Neural progenitor cell (in vitro differentiated cells): Measurements from ENCODE around the gene GSAP. TPM values are rescaled to one million over a fixed set of nuclear protein-coding genes. Genes with fewer than 3 reads are reported as not detected.
"Not testable (repeated sequence)": the region's sequence is repeated elsewhere in the genome, so short reads cannot be mapped to it uniquely, and the experiment has no call there.

Source experiments
- DNase-seq: peaks from one replicate; pipeline ENCODE4 v3.0.0-alpha.2; 2016; ENCODE audit warnings: low spot score
- H2AFZ ChIP-seq: fragments of 200-600 bp; sonication (generic); replicated peaks from 2 replicates; pipeline ENCODE4 v1.6.1; 2016; ENCODE audit warnings: antibody characterized with exemption
- H3F3A ChIP-seq: fragments of 200-600 bp; sonication (generic); 2 replicates; pipeline ENCODE4 v1.6.1; 2016; ENCODE audit warnings: antibody characterized with exemption, low read depth
- H3K27ac ChIP-seq: fragments of 200-600 bp; sonication (generic); 2 replicates; pipeline ENCODE4 v1.5.1; 2016; ENCODE audit warnings: mild to moderate bottlenecking
- H3K27me3 ChIP-seq: fragments of 200-600 bp; sonication (generic); 2 replicates; pipeline ENCODE4 v1.6.1; 2016; ENCODE audit warnings: mild to moderate bottlenecking, moderate library complexity
- H3K36me3 ChIP-seq: fragments of 200-600 bp; sonication (generic); 2 replicates; pipeline ENCODE4 v1.5.1; 2016
- H3K4me1 ChIP-seq: fragments of 200-600 bp; sonication (generic); 2 replicates; pipeline ENCODE4 v1.6.1; 2016; ENCODE audit warnings: mixed run types
- H3K4me2 ChIP-seq: fragments of 200-600 bp; sonication (generic); 2 replicates; pipeline ENCODE4 v1.6.1; 2016
- H3K4me3 ChIP-seq: fragments of 200-600 bp; sonication (generic); 2 replicates; pipeline ENCODE4 v1.5.1; 2016
- H3K79me2 ChIP-seq: fragments of 200-600 bp; sonication (generic); 2 replicates; pipeline ENCODE4 v1.6.1; 2016; ENCODE audit warnings: low read depth
- H3K9ac ChIP-seq: fragments of 200-600 bp; sonication (generic); 2 replicates; pipeline ENCODE4 v1.6.1; 2016
- H3K9me3 ChIP-seq: fragments of 200-600 bp; sonication (generic); 2 replicates; pipeline ENCODE4 v1.5.1; 2016; ENCODE audit warnings: low read depth
- H4K20me1 ChIP-seq: fragments of 200-600 bp; sonication (generic); 2 replicates; pipeline ENCODE4 v1.6.1; 2016; ENCODE audit warnings: low read depth
- H3K27ac Mint-ChIP-seq: 3 replicates; pipeline ENCODE4 v1.8.0; 2021; ENCODE audit warnings: mixed read lengths
- H3K27me3 Mint-ChIP-seq: 2 replicates; pipeline ENCODE4 v1.8.0; 2022; ENCODE audit warnings: low read depth, mild to moderate bottlenecking, inconsistent platforms, moderate library complexity, mixed read lengths; ENCODE audit not compliant: insufficient read depth
- H3K36me3 Mint-ChIP-seq: 3 replicates; pipeline ENCODE4 v1.8.0; 2021; ENCODE audit warnings: mixed read lengths
- H3K4me1 Mint-ChIP-seq: 3 replicates; pipeline ENCODE4 v1.8.0; 2021; ENCODE audit warnings: mixed read lengths
- H3K4me3 Mint-ChIP-seq: 3 replicates; pipeline ENCODE4 v1.8.0; 2021; ENCODE audit warnings: mild to moderate bottlenecking, moderate library complexity, mixed read lengths
- H3K9me3 Mint-ChIP-seq: 3 replicates; pipeline ENCODE4 v1.8.0; 2020; ENCODE audit warnings: mixed read lengths
- CTCF ChIP-seq: fragments of 200-600 bp; sonication (generic); IDR thresholded peaks from 2 replicates; pipeline ENCODE4 v1.5.1; 2017; ENCODE audit warnings: antibody characterized with exemption, mild to moderate bottlenecking
- EZH2 ChIP-seq: fragments of 200-600 bp; sonication (generic); IDR thresholded peaks from 2 replicates; pipeline ENCODE4 v1.6.1; 2017; ENCODE audit warnings: antibody characterized with exemption, mild to moderate bottlenecking, moderate library complexity
- EZH2phosphoT487 ChIP-seq: fragments of 200-600 bp; sonication (generic); IDR thresholded peaks from 2 replicates; pipeline ENCODE4 v1.6.1; 2017; ENCODE audit warnings: antibody characterized with exemption
- total RNA-seq: library from RNA; depleted of rRNA; stranded (reverse); fragments of >200 nt; gene quantifications from 2 replicates; pipeline ENCODE4 v1.2.3, GENCODE V29; 2015; ENCODE audit warnings: low replicate concordance

GSAP gene
- total RNA-seq, 1 donor from 2014 or later: 2.6 TPM

GRCh38 chr7:77281780-77282478 is 134.2 kb downstream of the GSAP start:
- H3K27ac Mint-ChIP-seq: peak overlapping the region; percentile 11
- H3K36me3 Mint-ChIP-seq: no peaks in the 10 kb centered on the region
- no peaks in the 10 kb centered on the region for H3K27me3 Mint-ChIP-seq

DNA sequence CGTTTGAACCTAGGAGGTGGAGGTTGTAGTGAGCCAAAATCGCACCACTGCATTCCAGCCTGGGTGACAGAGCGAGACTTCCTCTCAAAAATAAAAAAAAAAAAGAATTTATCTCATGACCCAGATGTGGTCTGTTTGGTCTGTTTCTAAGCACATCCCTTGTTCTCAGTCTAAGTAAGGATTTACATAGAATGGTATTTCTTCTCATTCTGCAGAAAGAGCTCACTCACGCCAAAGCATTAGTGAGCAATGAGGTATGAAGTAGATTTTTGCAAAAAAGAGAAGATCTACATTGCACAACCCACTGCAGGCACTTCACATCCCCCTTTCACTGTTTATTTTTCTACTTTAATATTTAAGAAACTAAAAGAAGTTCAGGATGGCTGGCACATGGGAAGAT is 140.0 kb downstream of the GSAP start:
- H3K27ac Mint-ChIP-seq: no peak overlapping the region
- Histone ChIP-seq H3K4me3 (no peak overlapping the region), H3K27ac (no peak overlapping the region), H3K4me2 (no peak overlapping the region), H3F3A (no peaks in the 10 kb centered on the region), H4K20me1 (no peaks in the 10 kb centered on the region), H3K79me2 (no peaks in the 10 kb centered on the region), H3K9me3 (no peaks in the 10 kb centered on the region), H3K36me3 (peaks cover 3% of the 10 kb centered on the region), H3K9ac (no peak overlapping the region), H2AFZ (no peak overlapping the region), H3K27me3 (no peaks in the 10 kb centered on the region), H3K4me1 (no peaks in the 10 kb centered on the region)
- DNase-seq: no peak
- H3K4me1 Mint-ChIP-seq: no peaks in the 10 kb centered on the region
- no peaks in the 10 kb centered on the region for H3K9me3 Mint-ChIP-seq
- no peak overlapping the region for H3K4me3 Mint-ChIP-seq
- no peaks in the 10 kb centered on the region for H3K27me3 Mint-ChIP-seq
- TF ChIP-seq CTCF: no peak
- H3K36me3 Mint-ChIP-seq: no peaks in the 10 kb centered on the region

More at GRCh38 chr7:77281780-77282478, 134.2 kb downstream of the GSAP start:
- Histone ChIP-seq H3K27me3 (no peaks in the 10 kb centered on the region), H3K79me2 (no peaks in the 10 kb centered on the region), H3K9me3 (no peaks in the 10 kb centered on the region), H2AFZ (no peak overlapping the region), H3K4me3 (no peak overlapping the region), H4K20me1 (no peaks in the 10 kb centered on the region), H3F3A (no peaks in the 10 kb centered on the region), H3K36me3 (no peaks in the 10 kb centered on the region), H3K4me1 (no peaks in the 10 kb centered on the region), H3K27ac (no peak overlapping the region), H3K4me2 (no peak overlapping the region), H3K9ac (no peak overlapping the region)
- peaks cover 8% of the 10 kb centered on the region for H3K4me1 Mint-ChIP-seq
- H3K4me3 Mint-ChIP-seq: no peak overlapping the region
- no peak for TF ChIP-seq EZH2phosphoT487
- TF ChIP-seq EZH2: no peak
- no peak for TF ChIP-seq CTCF
- DNase-seq: no peak
- H3K9me3 Mint-ChIP-seq: no peaks in the 10 kb centered on the region

GRCh38 chr7:77275663-77276062 is 140.5 kb downstream of the GSAP start:
- not testable (repeated sequence) for H3K36me3 ChIP-seq, H2AFZ ChIP-seq, H3K4me3 ChIP-seq, H3K4me1 Mint-ChIP-seq, H3K9ac ChIP-seq, H3K27me3 Mint-ChIP-seq, H3K4me2 ChIP-seq, H3K9me3 ChIP-seq, DNase-seq, H3K36me3 Mint-ChIP-seq, H3K9me3 Mint-ChIP-seq, H3K27ac ChIP-seq, H4K20me1 ChIP-seq, H3K27ac Mint-ChIP-seq, H3K4me3 Mint-ChIP-seq, H3K27me3 ChIP-seq, H3K4me1 ChIP-seq, H3K79me2 ChIP-seq, H3F3A ChIP-seq

GRCh38 chr7:77271766-77272165 is 144.4 kb downstream of the GSAP start:
- H2AFZ ChIP-seq: no peak overlapping the region
- H3K36me3 ChIP-seq: peaks cover 3% of the 10 kb centered on the region
- TF ChIP-seq CTCF: no peak
- TF ChIP-seq EZH2: no peak
- no peak for TF ChIP-seq EZH2phosphoT487
- no peaks in the 10 kb centered on the region for H3K27me3 Mint-ChIP-seq
- DNase-seq: no peak
- no peak overlapping the region for H3K27ac Mint-ChIP-seq
- H3K4me3 Mint-ChIP-seq: no peak overlapping the region
- no peak overlapping the region for H3K9ac ChIP-seq
- H3K9me3 Mint-ChIP-seq: no peaks in the 10 kb centered on the region
- H3K27ac ChIP-seq: no peak overlapping the region
- no peak overlapping the region for H3K4me2 ChIP-seq
- no peaks in the 10 kb centered on the region for H3K79me2 ChIP-seq
- H4K20me1 ChIP-seq: no peaks in the 10 kb centered on the region
- no peaks in the 10 kb centered on the region for H3F3A ChIP-seq
- H3K4me1 Mint-ChIP-seq: no peaks in the 10 kb centered on the region
- no peak overlapping the region for H3K4me3 ChIP-seq
- no peaks in the 10 kb centered on the region for H3K9me3 ChIP-seq
- no peaks in the 10 kb centered on the region for H3K4me1 ChIP-seq
- H3K27me3 ChIP-seq: no peaks in the 10 kb centered on the region
- H3K36me3 Mint-ChIP-seq: no peaks in the 10 kb centered on the region
